Pulmonary artery endothelial cell (primary cell): ENCODE results near the gene ERAL1. TPM values are rescaled to one million over a fixed set of nuclear protein-coding genes. Genes with fewer than 3 reads are reported as not detected.
"Not testable (repeated sequence)": the region's sequence is repeated elsewhere in the genome, so short reads cannot be mapped to it uniquely, and the experiment has no call there.

Experiments used
- DNase-seq: peaks from one replicate; pipeline ENCODE4 v3.0.0-alpha.2; 2011; ENCODE audit warnings: low read depth, low spot score
- total RNA-seq: library from RNA; depleted of rRNA; stranded (reverse); fragments of >200 nt; gene quantifications from 2 replicates; pipeline ENCODE4 v1.2.3, GENCODE V29; 2014

The ERAL1 gene
- 30.7 and 49.2 TPM in 2 replicates for total RNA-seq

DNA sequence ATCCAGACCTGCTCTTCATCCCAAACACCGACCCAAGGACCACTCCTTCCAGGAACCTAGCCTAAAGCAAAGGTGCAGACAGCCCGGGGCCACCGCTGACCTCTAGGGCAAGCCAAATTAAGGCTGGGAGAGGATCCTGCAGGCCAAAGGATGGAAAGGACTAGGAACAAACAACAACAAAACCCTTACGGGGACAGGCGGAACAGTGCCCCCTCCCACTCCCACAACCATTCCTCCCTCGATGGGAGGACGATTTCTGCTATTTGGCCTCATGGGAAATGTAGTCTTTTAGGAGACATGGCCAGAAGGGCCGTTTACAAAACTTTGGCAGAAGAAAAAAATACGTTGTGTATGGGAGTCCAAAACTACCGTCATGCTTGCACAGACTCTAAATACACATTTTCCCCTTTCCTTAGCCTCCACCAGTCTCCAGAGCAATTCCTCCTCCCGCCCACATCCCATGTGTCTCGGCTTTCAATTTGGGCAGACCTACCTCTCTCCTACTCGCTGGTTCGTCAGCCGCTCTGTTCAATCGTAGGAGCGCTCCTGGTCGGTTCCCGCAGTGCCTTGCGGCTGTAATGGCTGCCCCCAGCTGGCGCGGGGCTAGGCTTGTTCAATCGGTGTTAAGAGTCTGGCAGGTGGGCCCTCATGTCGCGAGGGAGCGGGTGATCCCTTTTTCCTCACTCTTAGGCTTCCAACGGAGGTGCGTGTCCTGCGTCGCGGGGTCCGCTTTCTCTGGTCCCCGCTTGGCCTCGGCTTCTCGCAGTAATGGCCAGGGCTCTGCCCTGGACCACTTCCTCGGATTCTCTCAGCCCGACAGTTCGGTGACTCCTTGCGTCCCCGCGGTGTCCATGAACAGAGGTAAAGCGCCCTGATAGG lies at the start of gene ERAL1:
ERAL1 (plus strand) TSS at position 560 of the 879 bp plus-strand sequence; CDS start at position 579, 19 bp downstream.
- DNase-seq: peak; percentile 46

DNA sequence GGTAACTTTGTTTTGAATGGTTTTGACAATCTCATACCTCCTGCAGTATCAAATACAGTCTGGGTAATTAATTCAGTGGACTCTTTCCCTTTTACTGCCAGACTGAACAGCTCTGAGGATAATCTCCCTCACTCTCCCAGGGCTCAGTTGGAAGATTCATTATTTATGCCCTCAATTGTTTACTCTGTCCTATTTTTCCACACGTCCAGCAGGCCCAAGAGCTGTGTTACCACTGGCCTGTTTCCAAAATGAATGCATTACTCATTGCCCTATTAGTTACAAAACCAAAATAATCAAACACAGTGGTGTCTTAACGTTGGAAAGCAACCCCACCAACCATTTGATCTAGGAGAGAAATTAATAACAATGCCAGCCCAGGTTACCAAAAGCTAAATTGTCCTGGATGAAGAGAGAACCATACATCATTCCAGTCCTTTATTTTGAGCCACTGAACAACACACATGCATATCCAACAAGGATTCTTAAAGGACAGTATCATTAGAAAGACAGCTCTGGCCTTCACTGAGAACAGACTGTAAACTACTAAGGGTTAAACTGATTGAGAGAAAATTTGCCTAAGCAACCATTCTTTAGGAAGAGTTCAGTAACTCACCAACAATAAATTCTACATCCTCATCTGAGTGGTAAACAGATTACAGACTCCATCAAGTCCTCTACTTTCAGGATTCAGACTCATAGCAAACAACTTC lies 46.7 kb upstream of the ERAL1 start:
- DNase-seq: peak; percentile 78

DNA sequence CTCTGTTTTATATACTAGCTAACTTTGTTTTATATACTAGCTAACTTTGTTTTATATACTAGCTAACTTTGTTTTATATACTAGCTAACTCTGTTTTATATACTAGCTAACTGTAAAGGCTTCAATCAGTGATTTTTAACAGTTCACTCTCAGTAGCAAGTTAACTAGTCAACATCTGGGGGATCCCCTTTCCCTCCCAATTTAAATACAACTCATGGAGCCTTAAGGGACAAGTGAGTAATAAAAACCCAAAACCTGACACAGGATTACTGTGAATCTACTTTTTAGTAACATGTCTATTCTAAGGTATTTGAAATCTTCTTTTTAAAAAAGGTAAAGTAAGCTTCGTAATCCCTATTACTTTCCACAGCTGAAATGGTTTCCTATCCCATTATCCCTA lies 44.4 kb upstream of the ERAL1 start:
- DNase-seq: no peak

DNA sequence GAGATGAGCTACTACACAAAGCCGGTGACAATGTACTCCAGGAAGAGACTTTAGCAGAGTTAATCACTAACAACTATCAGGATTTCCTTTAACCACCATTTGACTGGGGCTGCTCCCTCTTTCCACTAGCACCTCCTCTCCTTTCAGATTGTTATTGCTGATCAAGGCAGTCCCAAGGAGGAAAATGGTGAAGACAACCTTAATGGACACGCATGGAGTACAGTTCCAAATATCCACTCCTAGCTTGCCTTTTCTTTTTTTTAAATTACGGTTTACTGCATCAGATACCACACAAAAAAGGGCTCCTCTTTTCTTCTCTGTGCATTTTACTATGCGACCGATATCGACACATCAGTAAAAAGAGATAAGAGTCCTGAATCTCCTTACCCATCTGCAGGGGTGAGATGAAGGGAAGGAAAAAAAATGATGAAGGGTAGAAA lies 43.1 kb upstream of the ERAL1 start:
- no peak for DNase-seq

DNA sequence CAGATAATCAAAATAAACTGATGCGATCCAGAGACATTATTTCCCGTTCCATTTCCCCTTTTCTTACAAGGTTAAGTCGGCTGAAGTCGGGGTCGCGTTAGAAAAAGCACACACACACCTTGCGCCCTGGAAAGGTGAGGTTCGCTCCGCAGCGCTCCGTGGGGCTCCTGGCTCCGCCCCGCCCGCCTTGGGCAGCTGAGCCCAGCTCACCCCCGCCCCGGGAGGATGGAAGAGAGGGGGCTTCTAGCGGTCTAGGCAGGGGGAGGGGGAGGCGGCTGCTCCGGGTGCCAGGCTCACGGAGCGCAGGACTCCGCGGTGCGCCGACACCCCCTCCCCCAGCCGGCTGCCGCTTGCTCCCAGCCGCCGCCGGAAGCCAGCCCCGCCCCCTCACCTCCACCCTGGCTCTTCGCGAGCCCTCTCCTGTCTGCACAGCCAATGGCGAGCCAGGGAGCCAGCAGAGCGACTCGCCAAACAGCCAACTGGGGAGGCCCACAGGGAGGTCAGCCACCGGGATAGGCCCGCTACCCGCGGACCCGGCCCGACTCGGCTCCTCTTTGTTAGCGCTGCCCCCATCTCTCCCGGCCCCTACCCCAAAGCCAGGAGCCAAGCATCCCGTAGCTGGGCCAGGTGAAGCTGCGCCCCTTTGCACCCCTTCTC lies 42.6 kb upstream of the ERAL1 start:
- DNase-seq: peak; percentile 88

DNA sequence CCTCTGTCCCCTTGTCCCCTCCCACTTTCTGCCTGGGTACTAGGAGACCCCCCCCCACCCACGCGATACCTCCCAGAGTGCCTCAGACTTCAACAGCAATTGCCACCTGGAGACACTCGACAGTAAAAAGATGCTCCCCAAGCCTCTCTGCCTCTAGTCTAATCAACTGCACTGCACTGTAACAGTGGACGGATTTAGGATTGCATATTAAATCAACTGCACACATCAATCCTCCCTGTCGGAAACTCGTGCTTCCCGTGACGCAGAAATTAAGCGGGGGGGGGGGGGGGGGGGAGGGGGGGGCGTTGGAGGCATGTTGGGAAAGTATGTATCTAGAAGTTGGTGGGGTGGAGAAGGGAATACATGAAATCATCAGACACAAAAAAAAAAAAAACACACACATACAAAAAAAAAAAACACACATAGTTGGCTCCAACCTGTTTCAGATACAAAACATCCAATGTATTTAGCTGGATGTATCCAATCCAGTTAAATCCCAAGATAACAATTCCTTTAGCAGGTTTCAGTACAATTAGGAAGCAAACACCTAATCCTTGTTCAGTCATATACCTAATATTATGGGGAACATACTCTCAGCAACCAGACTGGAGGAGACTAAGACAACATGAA lies 42.0 kb upstream of the ERAL1 start:
- peak; percentile 46 for DNase-seq

DNA sequence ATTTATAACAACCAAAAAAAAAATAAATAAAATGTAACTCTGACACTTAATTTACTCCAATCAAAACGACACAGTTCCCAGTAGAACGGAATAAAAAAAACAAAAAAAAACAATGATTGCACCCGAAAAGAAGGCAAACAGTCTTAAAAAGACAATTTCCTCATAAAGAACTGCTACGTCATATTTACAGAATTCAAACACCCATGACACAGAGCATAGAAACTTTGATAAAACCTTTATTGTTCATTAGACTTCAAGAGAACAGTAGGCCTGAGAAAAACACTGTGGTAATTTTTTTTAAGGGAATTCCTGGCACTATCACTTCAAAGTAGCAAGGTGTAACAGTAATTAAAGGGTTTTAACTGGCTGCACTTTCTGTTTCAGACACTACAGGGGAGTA lies 38.3 kb upstream of the ERAL1 start:
- DNase-seq: no peak

DNA sequence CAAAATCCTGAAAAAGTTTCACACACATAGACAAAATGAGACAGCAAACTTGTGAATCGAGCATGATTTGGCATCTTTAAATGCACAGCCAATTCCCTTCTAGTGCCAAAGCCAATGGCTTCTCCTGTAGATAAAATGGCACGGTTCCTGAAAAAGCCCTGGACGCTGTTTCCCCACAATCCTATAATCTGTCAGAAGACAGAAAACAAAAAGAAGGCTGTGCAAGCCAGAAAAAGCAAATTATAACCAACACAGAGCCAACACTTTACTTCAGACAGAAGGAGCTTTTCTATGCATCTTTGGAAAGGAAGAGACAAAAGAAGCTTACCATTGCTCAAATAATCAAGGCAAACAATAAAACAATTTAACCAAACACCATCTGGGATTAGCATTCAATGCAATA lies 36.0 kb upstream of the ERAL1 start:
- DNase-seq: no peak

DNA sequence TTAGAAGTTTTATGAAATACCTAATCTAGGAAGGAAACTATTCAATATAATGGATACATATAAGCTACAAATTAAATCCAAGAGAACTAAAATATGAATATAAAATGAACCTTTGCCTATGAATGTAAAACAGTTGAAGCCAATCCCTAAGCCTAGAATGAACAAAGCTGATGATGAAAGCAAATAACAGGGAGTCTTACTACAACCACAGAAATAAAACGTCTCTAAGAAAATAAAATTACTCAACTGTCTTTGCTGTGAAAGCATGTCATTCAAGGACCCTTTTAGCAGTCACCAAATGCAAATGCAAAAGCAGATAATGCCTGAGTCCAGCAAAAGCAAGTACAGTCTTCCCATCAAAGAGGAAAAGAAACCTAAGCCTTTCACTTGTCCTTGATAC lies 35.2 kb upstream of the ERAL1 start:
- no peak for DNase-seq

DNA sequence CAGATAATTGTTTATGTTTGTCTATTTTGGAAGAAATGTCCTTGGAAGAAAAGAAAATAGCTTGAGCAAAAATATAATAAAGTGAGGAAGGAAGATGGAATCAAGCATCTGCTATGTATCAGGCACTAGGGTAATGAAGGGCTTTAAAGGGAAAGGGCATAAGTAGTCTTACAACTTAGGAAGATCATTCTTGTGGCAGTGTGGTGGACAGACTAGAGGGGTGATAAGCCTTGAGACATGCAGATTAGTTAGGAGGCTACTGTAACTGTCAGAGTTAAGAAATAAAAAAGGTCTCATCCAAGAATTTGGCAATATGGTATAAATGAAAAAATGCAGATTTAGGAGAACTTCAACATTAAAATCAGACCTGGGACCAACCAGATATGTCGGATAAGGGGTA lies 27.1 kb upstream of the ERAL1 start:
- no peak for DNase-seq

DNA sequence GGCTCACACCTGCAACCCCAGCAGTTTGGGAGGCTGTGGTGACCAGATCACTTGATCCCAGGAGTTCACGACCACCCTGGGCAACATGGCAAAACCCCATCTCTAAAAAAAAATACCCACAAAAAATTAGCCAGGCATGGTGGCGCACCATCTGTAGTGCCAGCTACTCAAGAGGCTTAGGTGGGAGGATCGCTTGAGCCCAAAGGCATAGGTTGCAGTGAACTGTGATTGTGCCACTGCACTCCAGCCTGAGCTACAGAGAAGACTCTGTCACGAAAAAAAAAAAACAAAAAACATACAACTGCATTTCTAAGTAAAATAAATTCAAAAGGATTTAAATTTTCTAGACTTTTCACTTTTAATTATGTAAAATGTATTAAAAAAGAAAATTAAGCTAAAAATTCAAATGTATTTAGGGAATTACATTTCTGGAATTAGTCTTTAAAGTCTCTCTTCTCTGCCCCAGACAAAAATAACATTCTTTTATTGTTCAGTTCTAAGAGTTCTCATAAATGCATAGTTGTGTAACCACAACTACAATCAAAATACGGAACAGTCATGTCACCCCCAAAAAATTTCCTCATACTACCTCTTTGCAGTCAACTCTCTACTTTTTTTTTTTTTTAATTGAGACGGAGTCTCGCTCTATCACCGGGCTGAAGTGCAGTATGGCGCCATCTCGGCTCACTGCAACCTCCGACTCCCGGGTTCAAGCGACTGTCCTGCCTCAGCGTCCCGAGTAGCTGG lies 26.3 kb upstream of the ERAL1 start:
- no peak for DNase-seq

DNA sequence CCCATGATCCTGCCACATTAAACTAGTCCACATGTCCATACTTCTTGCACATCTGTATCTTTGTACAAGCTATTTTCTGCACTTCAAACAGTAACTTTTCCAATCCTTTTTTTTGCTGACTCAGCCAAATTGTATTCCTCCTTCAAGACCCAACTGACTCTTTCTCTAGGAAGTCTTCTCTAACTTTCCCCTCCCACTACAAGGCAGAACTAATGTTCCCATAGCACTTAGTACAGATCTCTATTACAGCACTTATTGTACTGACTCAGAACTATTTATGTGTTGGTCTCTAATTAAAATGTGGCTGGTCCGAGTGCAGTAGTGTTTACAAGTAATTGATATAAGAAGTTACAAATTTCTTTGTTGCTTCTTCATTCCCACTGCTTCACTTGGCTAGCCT lies 20.4 kb upstream of the ERAL1 start:
- no peak for DNase-seq

DNA sequence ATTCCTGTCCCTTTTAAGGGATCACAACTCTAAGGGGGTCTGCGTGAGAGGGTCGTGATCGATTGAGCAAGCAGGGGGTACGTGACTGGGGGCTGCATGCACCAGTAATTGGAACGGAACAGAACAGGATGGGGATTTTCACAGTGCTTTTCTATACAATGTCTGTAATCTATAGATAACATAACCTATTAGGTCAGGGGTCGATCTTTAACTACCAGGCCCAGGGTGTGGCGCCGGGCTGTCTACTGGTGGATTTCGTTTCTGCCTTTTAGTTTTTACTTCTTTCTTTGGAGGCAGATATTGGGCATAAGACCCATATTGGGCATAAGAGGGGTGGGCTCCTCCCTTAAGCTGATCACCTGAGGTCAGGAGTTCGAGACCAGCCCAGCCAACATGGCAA lies 18.3 kb upstream of the ERAL1 start:
- not testable (repeated sequence) for DNase-seq

DNA sequence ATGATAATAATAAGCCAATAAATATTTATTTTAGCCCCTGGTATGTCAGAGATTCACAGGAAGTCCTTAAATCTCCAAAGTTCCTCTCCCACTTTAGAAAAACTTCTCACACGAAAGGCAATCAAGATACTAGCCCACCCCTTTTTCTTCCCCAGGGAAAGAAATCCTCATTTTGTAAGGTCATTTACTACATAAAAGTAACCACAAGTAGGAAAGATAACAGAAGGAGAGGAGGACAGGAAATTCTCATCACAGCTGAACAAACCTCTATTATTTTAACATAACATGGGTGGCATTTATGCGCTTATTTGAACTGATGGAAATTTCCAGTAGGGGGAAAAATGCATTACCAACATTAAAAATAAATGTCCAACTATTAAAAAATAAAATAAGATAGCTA lies 15.6 kb upstream of the ERAL1 start:
- DNase-seq: no peak

DNA sequence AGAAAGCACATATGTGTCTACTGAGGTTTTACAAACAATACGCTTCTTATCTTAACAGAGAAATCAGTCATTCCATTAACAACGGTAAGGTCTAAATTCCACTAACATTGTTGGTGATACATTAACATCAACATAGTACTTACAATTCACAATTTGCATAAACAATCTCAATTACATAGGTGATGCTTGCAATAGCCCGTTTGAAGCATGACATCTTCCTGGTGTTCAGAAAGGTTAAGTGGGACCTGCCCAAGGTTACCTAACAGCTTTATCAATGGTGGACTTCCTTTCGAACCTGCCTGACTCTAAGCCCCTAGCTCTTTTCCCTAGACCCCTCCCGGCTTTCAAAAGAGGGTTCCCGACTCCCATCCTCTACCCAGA lies 12.9 kb upstream of the ERAL1 start:
- no peak for DNase-seq

DNA sequence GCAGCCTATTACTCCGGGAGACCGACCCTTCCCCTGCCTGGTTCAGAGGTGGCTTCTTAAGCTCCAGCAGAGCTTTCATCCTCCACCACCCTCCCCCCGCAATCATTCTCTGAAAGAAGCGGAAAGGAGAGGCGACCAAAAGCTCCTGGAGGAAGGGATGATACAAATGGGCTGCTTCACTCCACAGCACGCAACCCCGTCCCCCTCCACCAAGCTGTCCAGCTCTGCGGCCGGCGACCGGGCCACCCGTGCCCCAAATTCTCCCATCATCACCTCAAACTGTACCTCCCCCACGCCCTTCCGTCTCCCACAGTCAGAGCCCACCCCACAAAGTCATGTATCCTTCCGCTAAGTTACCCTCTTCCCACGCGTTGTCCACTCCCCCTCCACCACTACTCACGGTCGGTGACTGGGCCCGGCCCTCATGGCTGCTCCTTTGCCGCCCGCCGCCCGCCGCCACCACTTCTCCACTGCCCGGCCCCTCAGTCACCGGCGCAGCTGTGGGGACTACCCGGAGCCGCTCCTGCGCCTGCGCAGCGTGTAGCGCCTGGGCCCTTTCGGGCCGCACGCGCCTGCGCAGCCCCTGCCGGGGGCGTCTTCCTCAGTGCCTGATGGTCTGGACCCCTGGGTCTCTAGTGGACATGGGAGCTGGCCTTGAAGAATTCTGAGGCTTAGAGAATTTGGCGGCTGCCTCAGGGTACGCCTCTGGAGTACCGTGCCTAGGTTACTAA lies 12.4 kb upstream of the ERAL1 start, which contains the start of gene FAM222B:
FAM222B (minus strand) TSS at position 509 of the 731 bp plus-strand sequence. CDS start 76,123 bp downstream, outside the sequence.
- peak; percentile 36 for DNase-seq

DNA sequence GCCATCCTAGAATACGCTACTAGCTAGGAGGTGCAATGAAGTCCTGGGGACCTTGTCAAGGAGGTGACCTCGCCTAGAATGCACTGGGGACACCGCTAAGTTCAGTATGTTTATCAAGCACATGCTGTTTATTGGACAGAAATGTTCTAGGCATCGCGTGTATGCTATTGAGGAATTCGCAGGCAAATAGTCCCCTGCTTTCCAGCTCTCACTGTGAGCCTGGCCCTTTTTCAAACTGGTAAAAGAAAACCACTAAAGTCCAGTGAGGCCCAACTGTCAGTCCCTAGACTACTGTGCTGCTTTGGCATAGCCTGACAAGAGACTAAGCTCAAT lies 11.0 kb upstream of the ERAL1 start:
- DNase-seq: no peak

DNA sequence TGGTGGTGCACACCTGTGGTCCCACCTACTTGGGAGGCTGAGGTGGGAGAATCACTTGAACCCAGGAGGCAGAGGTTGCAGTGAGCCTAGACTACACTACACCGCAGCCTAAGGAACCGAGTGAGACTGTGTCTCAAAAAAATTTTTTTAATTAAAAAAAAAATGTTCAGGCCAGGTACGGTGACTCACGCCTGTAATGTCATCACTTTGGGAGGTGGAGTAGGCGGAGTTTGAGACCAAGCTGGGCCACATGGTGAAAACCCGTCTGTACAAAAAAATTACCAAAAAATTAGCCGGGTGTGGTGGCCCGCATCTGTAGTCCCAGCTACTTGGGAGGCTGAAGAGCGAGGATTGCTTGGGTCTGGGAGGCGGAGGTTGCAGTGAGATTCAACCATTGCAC lies 8.6 kb upstream of the ERAL1 start:
- DNase-seq: no peak

DNA sequence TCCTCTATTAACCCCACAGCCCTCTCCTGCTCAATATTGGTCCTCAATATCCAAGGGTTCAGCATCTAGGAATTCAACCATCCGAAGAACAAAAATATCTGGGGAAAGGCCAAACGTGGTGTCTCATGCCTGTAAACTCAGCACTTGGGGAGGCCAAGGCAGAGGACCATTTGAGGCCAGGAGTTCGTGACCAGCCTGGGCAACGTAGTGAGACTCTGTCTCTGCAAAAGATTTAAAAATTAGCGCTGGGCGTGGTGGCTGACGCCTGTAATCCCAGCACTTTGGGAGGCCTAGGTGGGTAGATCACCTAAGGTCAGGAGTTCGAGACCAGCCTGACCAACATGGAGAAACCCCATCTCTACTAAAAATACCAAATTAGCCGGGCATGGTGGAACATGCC lies 8.1 kb upstream of the ERAL1 start:
- DNase-seq: not testable (repeated sequence)

DNA sequence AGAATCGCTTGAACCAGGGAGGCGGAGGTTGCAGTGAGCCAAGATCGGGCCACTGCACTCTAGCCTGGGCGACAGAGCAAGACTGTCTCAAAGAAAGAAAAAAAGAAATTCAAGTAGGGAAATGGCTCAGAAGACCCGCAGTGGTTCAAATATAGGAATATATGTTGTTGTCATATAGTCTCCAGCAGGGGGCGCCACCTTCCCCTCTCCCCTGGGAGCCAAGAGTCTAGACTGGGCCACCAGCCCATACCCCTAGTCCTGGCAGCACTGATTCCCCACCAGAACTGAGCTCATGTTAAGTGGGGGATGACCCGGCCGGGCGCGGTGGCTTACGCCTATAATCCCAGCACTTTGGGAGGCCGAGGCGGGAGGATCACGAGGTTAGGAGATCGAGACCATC lies 6.1 kb upstream of the ERAL1 start:
- not testable (repeated sequence) for DNase-seq
